ENCODE measurements around the gene THOC5.
"Not testable (repeated sequence)": the region's sequence is repeated elsewhere in the genome, so short reads cannot be mapped to it uniquely, and the experiment has no call there.

THOC5 gene

GRCh38 chr22:29563652-29564460 lies 10.3 kb upstream of the THOC5 start:
- no peak for DNase-seq (ENCODE audit: low read depth in 2 of 2)

DNA sequence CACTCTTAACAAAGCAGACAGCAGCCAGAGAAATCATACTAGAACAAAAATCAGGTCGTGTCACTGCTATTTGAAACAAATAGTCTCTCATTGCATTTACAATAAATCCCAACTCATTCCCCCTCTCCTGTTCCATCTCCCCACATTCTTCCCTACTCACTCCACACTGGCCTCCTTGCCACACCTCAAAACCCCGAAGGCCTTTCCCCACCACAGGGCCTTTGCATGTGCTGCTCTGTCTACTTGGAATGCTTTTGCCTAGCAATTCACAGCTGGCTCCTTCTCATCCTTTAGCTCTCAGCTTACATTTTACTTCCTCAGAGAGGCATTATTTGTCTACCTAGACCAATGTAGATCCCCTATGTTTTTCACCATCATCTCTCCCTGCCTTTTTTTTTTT lies 6.3 kb upstream of the THOC5 start:
- no peak for DNase-seq (ENCODE audit: low read depth in 2 of 2)

GRCh38 chr22:29559030-29559429 lies 5.5 kb upstream of the THOC5 start:
- no peak for DNase-seq (ENCODE audit: low read depth in 2 of 2)

GRCh38 chr22:29555065-29555644 lies 1.6 kb upstream of the THOC5 start:
- DNase-seq (ENCODE audit: low read depth in 2 of 2) = no peak

- not testable (repeated sequence) for DNase-seq (ENCODE audit: low read depth in 2 of 2)
These were observed 1.2 kb downstream of the THOC5 start for GRCh38 chr22:29552357-29552756.

GRCh38 chr22:29550005-29550404 lies 3.6 kb downstream of the THOC5 start:
- DNase-seq (ENCODE audit: low read depth in 2 of 2) = no peak

DNA sequence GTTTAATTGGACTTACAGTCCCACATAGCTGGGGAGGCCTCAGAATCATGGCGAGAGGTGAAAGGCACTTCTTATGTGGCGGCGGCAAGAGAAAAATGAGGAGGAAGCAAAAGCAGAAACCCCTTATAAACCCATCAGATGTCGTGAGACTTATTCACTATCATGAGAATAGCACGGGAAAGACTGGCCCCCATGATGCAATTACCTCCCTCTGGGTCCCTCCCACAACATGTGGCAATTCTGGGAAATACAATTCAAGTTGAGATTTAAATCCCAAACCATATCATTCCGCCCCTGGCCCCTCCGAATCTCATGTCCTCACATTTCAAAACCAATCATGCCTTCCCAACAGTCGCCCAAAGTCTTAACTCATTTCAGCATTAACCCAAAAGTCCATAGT lies 8.5 kb downstream of the THOC5 start:
- DNase-seq (ENCODE audit: low read depth in 2 of 2) = not testable (repeated sequence)

DNA sequence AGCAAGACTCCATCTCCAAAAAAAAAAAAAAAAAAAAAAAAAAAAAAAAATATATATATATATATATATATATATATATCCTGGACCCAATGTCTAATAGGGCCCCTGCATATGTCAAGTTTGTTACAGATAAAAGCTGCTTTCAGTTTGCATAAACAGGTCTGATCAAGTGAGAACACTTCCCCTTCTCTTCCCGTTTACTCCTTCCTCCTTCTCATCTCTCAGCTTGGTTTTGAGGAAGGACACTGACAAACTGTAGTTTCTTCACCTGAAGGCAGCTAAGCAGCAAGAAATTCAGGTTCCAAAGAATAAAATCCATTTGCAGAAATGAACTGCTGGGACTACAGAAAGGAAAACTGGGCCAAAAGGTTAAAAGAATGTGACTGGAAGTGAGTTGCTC lies 11.7 kb downstream of the THOC5 start:
- no peak for DNase-seq (ENCODE audit: low read depth in 2 of 2)

GRCh38 chr22:29539105-29539504 lies 14.5 kb downstream of the THOC5 start:
- no peak for DNase-seq (ENCODE audit: low read depth in 2 of 2)

DNA sequence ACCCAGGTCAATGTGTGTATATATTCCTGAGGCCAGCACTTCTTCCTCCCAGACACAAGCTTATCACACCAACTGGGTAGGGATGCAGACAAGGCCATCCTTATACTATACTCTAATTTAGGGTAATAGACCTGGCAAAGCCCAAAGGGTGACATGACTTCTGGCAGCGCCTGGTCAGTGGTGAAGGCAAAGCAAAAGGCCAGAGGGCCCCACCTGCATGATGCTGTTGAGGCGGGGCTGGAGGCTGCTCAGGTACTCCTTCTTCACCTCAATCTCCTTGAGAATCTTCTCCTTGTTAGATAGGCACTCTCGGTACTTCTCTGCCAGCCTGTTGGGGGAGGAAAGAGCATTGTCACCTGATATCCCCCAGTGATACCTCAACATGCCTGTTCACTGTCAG lies 17.1 kb downstream of the THOC5 start:
- DNase-seq (ENCODE audit: low read depth in 2 of 2) = no peak

- DNase-seq (ENCODE audit: low read depth in 2 of 2) = no peak
These were observed 22.1 kb downstream of the THOC5 start for GRCh38 chr22:29531419-29531818.

- no peak for DNase-seq (ENCODE audit: low read depth in 2 of 2)
These were observed 22.8 kb downstream of the THOC5 start for GRCh38 chr22:29530716-29531115.

GRCh38 chr22:29528144-29528543 lies 25.4 kb downstream of the THOC5 start:
- DNase-seq (ENCODE audit: low read depth in 2 of 2) = no peak

- DNase-seq (ENCODE audit: low read depth in 2 of 2) = peak in 1 of 2 donors; percentile 1
These were observed 28.9 kb downstream of the THOC5 start for GRCh38 chr22:29524442-29525191.

DNA sequence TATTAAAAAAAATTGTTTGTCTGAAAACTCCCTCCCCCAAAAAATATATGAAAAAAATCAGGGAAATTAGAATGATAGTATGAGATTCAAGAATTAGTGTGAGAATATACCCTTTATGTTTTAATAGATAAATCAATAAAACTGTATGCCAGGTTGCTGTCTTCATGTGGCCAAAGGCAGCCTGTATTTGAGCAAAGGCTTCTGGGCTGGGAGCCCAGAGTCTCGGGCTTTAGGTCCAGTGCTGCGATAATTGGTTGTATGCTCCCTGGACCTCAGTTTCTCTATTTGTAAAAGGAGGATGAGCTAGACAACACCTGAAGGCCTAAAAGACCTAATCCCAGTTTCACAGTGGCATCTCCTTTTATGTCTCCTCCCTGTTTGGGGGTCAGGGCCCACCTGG lies 29.8 kb downstream of the THOC5 start:
- no peak for DNase-seq (ENCODE audit: low read depth in 2 of 2)

- DNase-seq (ENCODE audit: low read depth in 2 of 2) = no peak
These were observed 32.0 kb downstream of the THOC5 start for GRCh38 chr22:29521526-29521925.

- no peak for DNase-seq (ENCODE audit: low read depth in 2 of 2)
These were observed 32.7 kb downstream of the THOC5 start for GRCh38 chr22:29520851-29521250.

DNA sequence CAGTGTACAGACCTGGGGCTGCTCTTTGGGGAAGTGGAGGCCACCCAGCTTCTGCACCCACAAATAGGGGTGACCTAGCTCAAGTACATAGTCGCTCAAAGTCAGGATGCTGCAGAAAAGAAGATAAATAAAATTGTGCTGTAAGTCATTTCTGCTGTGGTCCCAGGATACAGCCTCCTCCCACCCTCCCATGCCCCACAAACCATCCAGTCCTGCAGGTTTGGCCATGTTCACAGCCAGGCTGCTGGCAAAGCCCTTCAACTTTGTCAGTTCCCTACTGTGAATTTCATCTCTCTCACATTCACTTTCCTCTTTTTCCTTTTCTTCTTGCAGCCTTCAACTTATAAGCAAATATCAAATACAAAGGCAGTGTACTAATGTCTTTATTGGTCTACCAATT lies 33.6 kb downstream of the THOC5 start:
- DNase-seq (ENCODE audit: low read depth in 2 of 2) = no peak

DNA sequence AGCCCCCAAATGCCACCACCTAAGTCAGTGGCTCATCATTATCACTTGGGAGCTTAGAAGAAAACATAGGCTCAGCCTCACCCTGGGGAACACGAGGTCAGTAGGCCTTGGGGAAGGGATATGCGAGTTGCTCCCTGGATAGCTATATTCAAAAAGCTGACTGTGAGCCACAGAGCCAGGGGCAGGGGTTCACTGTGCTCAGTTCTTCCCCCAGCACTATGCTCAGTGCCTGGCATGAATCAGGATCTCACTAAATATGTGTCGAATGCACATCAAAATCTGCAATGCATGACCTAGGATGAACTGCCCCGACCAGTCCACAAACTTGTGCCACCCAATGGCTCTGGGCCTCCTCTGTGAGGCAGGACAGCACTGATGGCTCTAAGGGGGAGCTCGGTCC lies 35.1 kb downstream of the THOC5 start:
- no peak for DNase-seq (ENCODE audit: low read depth in 2 of 2)

DNA sequence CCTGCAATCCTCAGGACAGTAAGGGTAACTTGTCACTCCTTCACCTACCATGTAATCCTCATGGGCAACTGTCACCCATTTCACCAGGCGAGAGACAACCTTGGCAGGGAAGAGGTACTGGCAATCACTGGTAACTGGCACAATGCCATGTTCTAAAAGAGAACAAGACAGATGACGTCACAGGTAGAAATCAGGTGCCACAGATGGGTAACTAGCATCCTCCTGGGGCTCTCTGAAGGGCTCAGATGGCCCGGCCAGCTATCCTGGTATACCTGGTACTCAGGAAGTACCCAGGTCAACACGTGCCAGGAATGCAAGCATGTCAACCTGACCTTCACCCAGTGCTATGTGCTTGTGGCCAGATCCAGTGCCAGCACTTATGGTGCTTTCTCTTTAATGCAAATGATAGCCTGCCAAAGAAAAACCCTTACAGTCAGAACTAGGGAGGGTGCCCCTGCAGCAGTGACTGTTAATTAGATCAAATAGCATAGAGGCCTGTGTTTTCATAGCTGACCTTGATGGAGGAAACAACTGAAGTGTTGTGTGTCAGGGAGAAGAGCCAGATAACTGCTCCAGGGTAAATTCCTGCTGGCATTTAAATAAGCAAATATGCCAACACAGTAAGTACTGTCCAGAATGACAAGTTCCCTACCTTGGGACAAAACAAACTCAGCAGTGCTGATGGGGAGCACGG lies 36.2 kb downstream of the THOC5 start:
- DNase-seq (ENCODE audit: low read depth in 2 of 2) = no peak

GRCh38 chr22:29512031-29512430 lies 41.5 kb downstream of the THOC5 start:
- no peak for DNase-seq (ENCODE audit: low read depth in 2 of 2)

- DNase-seq (ENCODE audit: low read depth in 2 of 2) = no peak
These were observed 42.3 kb downstream of the THOC5 start for GRCh38 chr22:29511126-29511862.

Data from activated CD4-positive, alpha-beta T cell treated with anti-CD3 and anti-CD28 coated beads for 24 hours (primary cell).